Activated T-cell treated with anti-CD3 and anti-CD28 coated beads, Interleukin-2, amount 50 U/mL, for 24 hours (primary cell): ENCODE data around the gene STRADB.
"Not testable (repeated sequence)": the region's sequence is repeated elsewhere in the genome, so short reads cannot be mapped to it uniquely, and the experiment has no call there.

Experiments used
- DNase-seq: peaks from one replicate; pipeline ENCODE4 v3.0.0-alpha.2; 2020
- H3K27ac Mint-ChIP-seq: 2 replicates; pipeline ENCODE4 v1.8.0; 2020; ENCODE audit warnings: mild to moderate bottlenecking, mixed read lengths
- H3K27me3 Mint-ChIP-seq: 2 replicates; pipeline ENCODE4 v1.8.0; 2020; ENCODE audit warnings: mixed read lengths
- H3K36me3 Mint-ChIP-seq: 2 replicates; pipeline ENCODE4 v1.8.0; 2020; ENCODE audit warnings: low read depth, mixed read lengths
- H3K4me1 Mint-ChIP-seq: 2 replicates; pipeline ENCODE4 v1.8.0; 2020; ENCODE audit warnings: low read depth, mixed read lengths
- H3K4me3 Mint-ChIP-seq: 2 replicates; pipeline ENCODE4 v1.8.0; 2020; ENCODE audit warnings: mild to moderate bottlenecking, moderate library complexity, mixed read lengths
- H3K9me3 Mint-ChIP-seq: 2 replicates; pipeline ENCODE4 v1.8.0; 2020; ENCODE audit warnings: mixed read lengths

Gene STRADB

GRCh38 chr2:201470821-201471731, 19.5 kb downstream of the STRADB start:
- Mint-ChIP-seq H3K27ac (no peak overlapping the region), H3K4me3 (no peak overlapping the region), H3K36me3 (peaks cover 75% of the 10 kb centered on the region), H3K27me3 (no peaks in the 10 kb centered on the region), H3K4me1 (peaks cover 12% of the 10 kb centered on the region), H3K9me3 (no peaks in the 10 kb centered on the region)
- no peak for DNase-seq

GRCh38 chr2:201471732-201472393, 20.3 kb downstream of the STRADB start:
- Mint-ChIP-seq H3K27ac (no peak overlapping the region), H3K4me1 (peaks cover 12% of the 10 kb centered on the region), H3K27me3 (no peaks in the 10 kb centered on the region), H3K4me3 (no peak overlapping the region), H3K9me3 (no peaks in the 10 kb centered on the region), H3K36me3 (peaks cover 75% of the 10 kb centered on the region)
- no peak for DNase-seq

- H3K36me3 Mint-ChIP-seq: peaks cover 73% of the 10 kb centered on the region
- H3K9me3 Mint-ChIP-seq: no peaks in the 10 kb centered on the region
- no peak overlapping the region for H3K27ac Mint-ChIP-seq
- no peak overlapping the region for H3K4me3 Mint-ChIP-seq
- H3K27me3 Mint-ChIP-seq: no peaks in the 10 kb centered on the region
- no peak for DNase-seq
- H3K4me1 Mint-ChIP-seq: peaks cover 12% of the 10 kb centered on the region
These were observed 20.9 kb downstream of the STRADB start for GRCh38 chr2:201472411-201472810.

GRCh38 chr2:201482543-201482942, 31.0 kb downstream of the STRADB start:
- Mint-ChIP-seq H3K36me3 (peaks cover 26% of the 10 kb centered on the region), H3K9me3 (no peaks in the 10 kb centered on the region), H3K4me1 (no peaks in the 10 kb centered on the region), H3K27ac (no peak overlapping the region), H3K27me3 (no peaks in the 10 kb centered on the region), H3K4me3 (no peak overlapping the region)
- no peak for DNase-seq

- no peaks in the 10 kb centered on the region for H3K9me3 Mint-ChIP-seq
- peaks cover 18% of the 10 kb centered on the region for H3K36me3 Mint-ChIP-seq
- no peaks in the 10 kb centered on the region for H3K27me3 Mint-ChIP-seq
- no peaks in the 10 kb centered on the region for H3K4me1 Mint-ChIP-seq
- no peak for DNase-seq
- no peak overlapping the region for H3K4me3 Mint-ChIP-seq
- no peak overlapping the region for H3K27ac Mint-ChIP-seq
These were observed 31.8 kb downstream of the STRADB start for GRCh38 chr2:201483342-201483741.

- not testable (repeated sequence) for H3K27ac Mint-ChIP-seq, H3K4me3 Mint-ChIP-seq, H3K4me1 Mint-ChIP-seq, H3K27me3 Mint-ChIP-seq, H3K9me3 Mint-ChIP-seq, DNase-seq
- peaks cover 13% of the 10 kb centered on the region for H3K36me3 Mint-ChIP-seq
These were observed 32.2 kb downstream of the STRADB start for GRCh38 chr2:201483758-201484157.

- H3K4me3 Mint-ChIP-seq: no peak overlapping the region
- H3K4me1 Mint-ChIP-seq: no peaks in the 10 kb centered on the region
- peaks cover 13% of the 10 kb centered on the region for H3K36me3 Mint-ChIP-seq
- H3K9me3 Mint-ChIP-seq: no peaks in the 10 kb centered on the region
- no peak for DNase-seq
- H3K27ac Mint-ChIP-seq: no peak overlapping the region
- no peaks in the 10 kb centered on the region for H3K27me3 Mint-ChIP-seq
These were observed 33.3 kb downstream of the STRADB start for GRCh38 chr2:201484805-201485204.

GRCh38 chr2:201490291-201490690, 38.8 kb downstream of the STRADB start:
- H3K27me3 Mint-ChIP-seq: no peaks in the 10 kb centered on the region
- H3K4me1 Mint-ChIP-seq: no peaks in the 10 kb centered on the region
- no peaks in the 10 kb centered on the region for H3K9me3 Mint-ChIP-seq
- no peak for DNase-seq
- H3K36me3 Mint-ChIP-seq: no peaks in the 10 kb centered on the region
- H3K4me3 Mint-ChIP-seq: no peak overlapping the region
- no peak overlapping the region for H3K27ac Mint-ChIP-seq

GRCh38 chr2:201496785-201497184, 45.2 kb downstream of the STRADB start:
- Mint-ChIP-seq H3K27me3 (no peaks in the 10 kb centered on the region), H3K4me1 (no peaks in the 10 kb centered on the region), H3K36me3 (peaks cover 7% of the 10 kb centered on the region), H3K4me3 (no peak overlapping the region), H3K9me3 (peaks cover 3% of the 10 kb centered on the region), H3K27ac (no peak overlapping the region)
- DNase-seq: no peak

- H3K9me3 Mint-ChIP-seq: peaks cover 18% of the 10 kb centered on the region
- no peak overlapping the region for H3K27ac Mint-ChIP-seq
These were observed 49.0 kb downstream of the STRADB start for GRCh38 chr2:201500534-201500933.

GRCh38 chr2:201502713-201503112, 51.2 kb downstream of the STRADB start:
- H3K4me1 Mint-ChIP-seq: peaks cover 5% of the 10 kb centered on the region
- peaks cover 24% of the 10 kb centered on the region for H3K9me3 Mint-ChIP-seq
- H3K36me3 Mint-ChIP-seq: peaks cover 15% of the 10 kb centered on the region
- H3K4me3 Mint-ChIP-seq: no peak overlapping the region
- DNase-seq: no peak
- H3K27me3 Mint-ChIP-seq: no peaks in the 10 kb centered on the region
- no peak overlapping the region for H3K27ac Mint-ChIP-seq

More at GRCh38 chr2:201500534-201500933, 49.0 kb downstream of the STRADB start:
- Mint-ChIP-seq H3K36me3 (peaks cover 15% of the 10 kb centered on the region), H3K4me1 (no peaks in the 10 kb centered on the region), H3K27me3 (no peaks in the 10 kb centered on the region), H3K4me3 (no peak overlapping the region)
- DNase-seq: no peak

GRCh38 chr2:201507725-201508124, 56.2 kb downstream of the STRADB start:
- Mint-ChIP-seq H3K9me3 (peaks cover 20% of the 10 kb centered on the region), H3K27ac (no peak overlapping the region), H3K27me3 (no peaks in the 10 kb centered on the region), H3K36me3 (peaks cover 3% of the 10 kb centered on the region), H3K4me3 (no peak overlapping the region), H3K4me1 (peaks cover 9% of the 10 kb centered on the region)
- DNase-seq: peak; percentile 32

- Mint-ChIP-seq H3K27ac (no peak overlapping the region), H3K36me3 (no peaks in the 10 kb centered on the region), H3K9me3 (no peaks in the 10 kb centered on the region), H3K4me1 (no peaks in the 10 kb centered on the region), H3K27me3 (no peaks in the 10 kb centered on the region), H3K4me3 (no peak overlapping the region)
- DNase-seq: no peak
These were observed 61.7 kb downstream of the STRADB start for GRCh38 chr2:201513271-201513670.

- H3K9me3 Mint-ChIP-seq: peaks cover 16% of the 10 kb centered on the region
- no peak overlapping the region for H3K4me3 Mint-ChIP-seq
- H3K4me1 Mint-ChIP-seq: no peaks in the 10 kb centered on the region
- DNase-seq: no peak
- peaks cover 11% of the 10 kb centered on the region for H3K36me3 Mint-ChIP-seq
- H3K27me3 Mint-ChIP-seq: no peaks in the 10 kb centered on the region
- H3K27ac Mint-ChIP-seq: no peak overlapping the region
These were observed 64.2 kb downstream of the STRADB start for GRCh38 chr2:201515573-201516246.

- Mint-ChIP-seq H3K27me3 (no peaks in the 10 kb centered on the region), H3K27ac (no peak overlapping the region), H3K4me3 (no peak overlapping the region), H3K36me3 (peaks cover 14% of the 10 kb centered on the region), H3K9me3 (peaks cover 24% of the 10 kb centered on the region), H3K4me1 (peaks cover 4% of the 10 kb centered on the region)
- DNase-seq: no peak
These were observed 65.6 kb downstream of the STRADB start for GRCh38 chr2:201517094-201517493.
